ENCODE results near the gene HSBP1.

Gene HSBP1

DNA sequence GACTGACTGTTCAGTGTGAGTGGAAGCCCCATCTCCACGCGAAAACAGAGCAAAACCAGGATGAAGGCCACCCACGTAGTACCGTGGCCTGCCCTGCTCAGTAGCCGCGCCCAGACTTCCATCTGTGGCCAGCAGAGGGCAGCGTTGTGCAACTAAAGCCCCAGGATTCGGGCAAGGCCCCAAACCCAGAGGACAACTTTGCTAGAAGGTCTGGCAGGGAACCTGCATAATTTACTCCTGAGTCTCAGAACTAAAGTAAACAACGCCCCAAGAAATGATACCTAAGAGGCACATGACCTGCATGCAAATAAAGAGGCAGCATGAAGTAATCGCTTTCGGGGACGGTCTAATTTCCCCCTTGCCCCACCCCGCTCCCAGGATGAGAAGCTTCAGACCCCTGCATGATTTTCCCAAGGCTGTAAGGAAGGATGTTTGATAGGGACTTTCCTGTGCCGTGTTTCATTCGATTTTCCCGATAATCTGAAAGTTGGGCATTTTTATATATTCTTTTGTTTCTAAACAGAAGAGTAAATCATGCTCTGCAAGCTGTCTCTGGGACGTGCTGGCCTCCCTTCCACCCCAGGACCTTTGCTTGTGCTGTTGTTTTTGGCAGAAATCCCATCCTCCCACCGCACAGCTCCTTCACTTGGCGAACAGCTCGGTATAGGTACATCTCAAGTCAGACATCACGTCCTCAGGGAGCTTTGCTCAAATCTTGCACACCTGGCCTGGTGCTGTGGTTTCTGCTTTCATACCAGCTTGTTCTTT is 18.6 kb downstream of the HSBP1 start:
- no peak overlapping the region for H3K4me3 ChIP-seq (ENCODE audit: low read depth, low read length)
- peak; percentile 94 for TF ChIP-seq CTCF (IDR thresholded peaks at IDR 0.05; ENCODE audit: low read depth, low read length, missing control alignments)
- DNase-seq (ENCODE audit: low read depth): no peak

GRCh38 chr16:83830091-83830768 is 22.5 kb downstream of the HSBP1 start:
- TF ChIP-seq CTCF (IDR thresholded peaks at IDR 0.05; ENCODE audit: low read depth, low read length, missing control alignments): no peak
- H3K4me3 ChIP-seq (ENCODE audit: low read depth, low read length): no peak overlapping the region
- no peak for DNase-seq (ENCODE audit: low read depth)

- DNase-seq (ENCODE audit: low read depth): no peak
- TF ChIP-seq CTCF (IDR thresholded peaks at IDR 0.05; ENCODE audit: low read depth, low read length, missing control alignments): no peak
- H3K4me3 ChIP-seq (ENCODE audit: low read depth, low read length): no peak overlapping the region
Observed at GRCh38 chr16:83830769-83831455, 23.1 kb downstream of the HSBP1 start.

DNA sequence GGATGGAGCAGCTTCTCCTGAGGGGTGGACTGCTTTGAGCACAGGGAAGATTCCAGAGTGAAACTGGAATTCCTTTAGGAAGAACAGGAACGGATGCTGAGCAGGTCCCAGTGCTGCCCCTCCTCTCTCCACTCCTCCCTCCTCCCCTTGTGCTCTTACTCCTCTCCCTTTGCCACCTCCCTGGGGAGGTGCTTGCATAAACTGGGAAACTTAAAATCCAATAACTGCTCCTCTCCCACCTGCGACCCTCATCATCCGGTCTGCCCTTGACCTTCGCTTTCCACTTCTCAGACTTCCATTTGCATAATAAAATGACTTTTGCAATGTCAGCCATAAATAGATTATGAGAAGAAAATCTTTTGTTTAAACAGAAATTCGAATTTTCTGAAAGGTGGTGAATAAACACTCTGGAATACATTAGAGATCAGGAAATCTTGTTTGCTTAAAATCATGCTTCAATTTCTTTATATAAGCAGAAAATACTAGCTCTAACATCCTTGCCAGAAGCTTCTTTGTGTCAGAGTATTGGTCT is 23.7 kb downstream of the HSBP1 start:
- TF ChIP-seq CTCF (IDR thresholded peaks at IDR 0.05; ENCODE audit: low read depth, low read length, missing control alignments): no peak

GRCh38 chr16:83833921-83834320 is 26.1 kb downstream of the HSBP1 start:
- no peak for DNase-seq (ENCODE audit: low read depth)
- TF ChIP-seq CTCF (IDR thresholded peaks at IDR 0.05; ENCODE audit: low read depth, low read length, missing control alignments): no peak
- H3K4me3 ChIP-seq (ENCODE audit: low read depth, low read length): no peak overlapping the region

More for the DNA sequence above, 23.7 kb downstream of the HSBP1 start:
- H3K4me3 ChIP-seq (ENCODE audit: low read depth, low read length): no peak overlapping the region
- DNase-seq (ENCODE audit: low read depth): no peak

DNA sequence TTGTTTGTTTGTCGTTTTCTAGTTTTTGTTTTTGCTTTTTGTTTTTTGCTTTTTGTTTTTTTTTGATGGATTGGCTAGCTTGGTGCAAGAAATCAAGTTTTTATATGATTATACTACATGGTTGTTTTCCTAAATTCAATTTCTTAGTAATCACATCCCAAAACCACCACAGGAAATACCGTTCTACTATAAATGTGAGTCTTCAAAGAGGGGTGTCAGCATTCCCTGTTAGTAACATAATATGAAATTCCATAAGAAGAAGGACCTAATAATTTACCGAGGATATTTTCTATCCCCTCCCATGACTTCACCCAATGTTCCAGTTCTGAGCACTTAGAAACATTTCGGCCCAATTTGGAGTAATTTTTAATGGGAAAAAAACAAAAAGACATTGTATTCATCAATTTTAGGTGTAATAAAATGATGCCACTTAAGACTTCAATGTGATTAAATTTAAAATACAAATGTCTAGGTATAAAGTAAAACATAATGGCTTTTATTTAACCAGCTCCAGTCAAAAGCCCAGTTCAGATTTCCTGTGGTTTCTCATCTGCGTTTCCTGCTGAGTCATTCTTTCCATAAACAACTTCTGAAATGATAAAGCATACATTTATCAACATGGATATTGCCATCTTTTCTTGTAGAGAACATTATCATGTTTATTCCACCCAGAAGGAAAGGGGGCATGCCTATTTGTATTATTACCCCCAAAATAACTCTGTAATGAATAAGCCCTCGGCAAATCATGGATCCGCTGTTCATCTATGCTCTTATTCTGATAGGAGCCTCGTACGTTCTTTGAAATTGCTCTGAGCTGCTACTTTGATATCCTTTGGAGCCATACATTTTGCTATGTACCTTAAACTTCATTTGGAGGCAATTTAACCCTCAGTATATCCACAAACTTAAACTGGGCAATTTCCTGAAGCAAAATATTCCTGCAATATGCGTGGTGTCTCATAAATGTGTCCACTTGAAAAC is 28.1 kb downstream of the HSBP1 start:
- no peak for DNase-seq (ENCODE audit: low read depth)

More for the DNA sequence above, 28.1 kb downstream of the HSBP1 start:
- H3K4me3 ChIP-seq (ENCODE audit: low read depth, low read length): no peak overlapping the region
- TF ChIP-seq CTCF (IDR thresholded peaks at IDR 0.05; ENCODE audit: low read depth, low read length, missing control alignments): no peak
